A673 (cell line): ENCODE measurements around the gene ATG13.

Experiments
- CTCF ChIP-seq: fragments of 300-800, 200-600 bp; sonication (generic); conservative IDR thresholded peaks from 2 replicates; pipeline ENCODE4 v1.5.1; 2017; ENCODE audit warnings: low read depth, mild to moderate bottlenecking, antibody characterized with exemption, low read length, moderate library complexity, mixed read lengths
- EZH2 ChIP-seq: fragments of 200-600 bp; sonication (generic); IDR thresholded peaks from 2 replicates; pipeline ENCODE4 v1.6.1; 2017; ENCODE audit warnings: borderline replicate concordance, low read depth, mild to moderate bottlenecking, mixed read lengths, antibody characterized with exemption, low read length; ENCODE audit not compliant: poor library complexity, severe bottlenecking

GRCh38 chr11:46686886-46687795 is 69.8 kb downstream of the ATG13 start:
- TF ChIP-seq CTCF (no peak), EZH2 (no peak)
